Stimulated activated CD4-positive, alpha-beta T cell treated with anti-CD3 and anti-CD28 coated beads, TNF-alpha, amount 100 ng/mL, for 4 hours (primary cell): Measurements from ENCODE around the gene GMPR2.

Experiments
- DNase-seq, 3 experiments: peaks; one replicate each; pipeline ENCODE4 v3.0.0-alpha.2; 2020; ENCODE audit warnings: low read depth in 3 of 3

The GMPR2 gene

GRCh38 chr14:24267516-24267915, 34.8 kb downstream of the GMPR2 start:
- DNase-seq: no peak

GRCh38 chr14:24268225-24268624, 35.5 kb downstream of the GMPR2 start:
- DNase-seq: no peak

GRCh38 chr14:24269368-24269767, 36.6 kb downstream of the GMPR2 start:
- no peak for DNase-seq

GRCh38 chr14:24269910-24270536, 37.3 kb downstream of the GMPR2 start:
- no peak for DNase-seq

- DNase-seq: no peak
Observed at GRCh38 chr14:24270537-24271133, 37.9 kb downstream of the GMPR2 start.

- DNase-seq: peak; percentile 71 to 85 (median 85)
Observed at GRCh38 chr14:24271134-24271833, 38.6 kb downstream of the GMPR2 start, which contains the start of gene RABGGTA. Gene RABGGTA (minus strand): TSS chr14:24271597. CDS start chr14:24271115, 482 bp downstream.

- DNase-seq: no peak
Observed at GRCh38 chr14:24271834-24272263, 39.1 kb downstream of the GMPR2 start.

- DNase-seq: no peak
Observed at GRCh38 chr14:24272467-24272866, 39.7 kb downstream of the GMPR2 start.

- DNase-seq: no peak
Observed at GRCh38 chr14:24273422-24273998, 40.8 kb downstream of the GMPR2 start.

- DNase-seq: peak in 2 of 3 experiments; percentile 19 to 43
Observed at GRCh38 chr14:24274101-24274543, 41.4 kb downstream of the GMPR2 start.

- DNase-seq: no peak
Observed at GRCh38 chr14:24277071-24277470, 44.3 kb downstream of the GMPR2 start.

- DNase-seq: no peak
Observed at GRCh38 chr14:24277606-24278321, 45.0 kb downstream of the GMPR2 start.

GRCh38 chr14:24278424-24278823, 45.7 kb downstream of the GMPR2 start:
- no peak for DNase-seq

- DNase-seq: peak in 2 of 3 experiments; percentile 35 to 39
Observed at GRCh38 chr14:24279301-24280186, 46.8 kb downstream of the GMPR2 start.

- DNase-seq: no peak
Observed at GRCh38 chr14:24280797-24281460, 48.2 kb downstream of the GMPR2 start.

- no peak for DNase-seq
Observed at GRCh38 chr14:24281636-24282035, 48.9 kb downstream of the GMPR2 start.

GRCh38 chr14:24282736-24283135, 50.0 kb downstream of the GMPR2 start:
- DNase-seq: no peak

- DNase-seq: no peak
Observed at GRCh38 chr14:24283796-24284460, 51.2 kb downstream of the GMPR2 start.

GRCh38 chr14:24284501-24285035, 51.8 kb downstream of the GMPR2 start:
- DNase-seq: no peak
